HG03575 (cell line): ENCODE data around the gene CCR4.

Experiments used
- ATAC-seq: cut with Tn5 transposase; IDR thresholded peaks from one replicate; pipeline ENCODE4 v1.9.1; 2021; ENCODE audit not compliant: unreplicated experiment, insufficient number of reproducible peaks, low FRiP score; ENCODE audit errors: extremely low read depth

Gene CCR4

GRCh38 chr3:33004205-33004604 lies 52.8 kb downstream of the CCR4 start:
- ATAC-seq: no peak

- ATAC-seq: no peak
These were observed 53.5 kb downstream of the CCR4 start for GRCh38 chr3:33004961-33005360.
